ENCODE data around the gene SDK1.
"Not testable (repeated sequence)": the region's sequence is repeated elsewhere in the genome, so short reads cannot be mapped to it uniquely, and the experiment has no call there.

Gene SDK1

GRCh38 chr7:4260867-4261600 is 960.0 kb downstream of the SDK1 start:
- no peak for DNase-seq (ENCODE audit: low spot score)
- in situ Hi-C loops (cut with MboI; ENCODE audit: low pct_unique_long_range_greater_than_20kb, low sequenced_read_pairs, unreplicated experiment) = no loop called here
- TF ChIP-seq, protein P1, sequence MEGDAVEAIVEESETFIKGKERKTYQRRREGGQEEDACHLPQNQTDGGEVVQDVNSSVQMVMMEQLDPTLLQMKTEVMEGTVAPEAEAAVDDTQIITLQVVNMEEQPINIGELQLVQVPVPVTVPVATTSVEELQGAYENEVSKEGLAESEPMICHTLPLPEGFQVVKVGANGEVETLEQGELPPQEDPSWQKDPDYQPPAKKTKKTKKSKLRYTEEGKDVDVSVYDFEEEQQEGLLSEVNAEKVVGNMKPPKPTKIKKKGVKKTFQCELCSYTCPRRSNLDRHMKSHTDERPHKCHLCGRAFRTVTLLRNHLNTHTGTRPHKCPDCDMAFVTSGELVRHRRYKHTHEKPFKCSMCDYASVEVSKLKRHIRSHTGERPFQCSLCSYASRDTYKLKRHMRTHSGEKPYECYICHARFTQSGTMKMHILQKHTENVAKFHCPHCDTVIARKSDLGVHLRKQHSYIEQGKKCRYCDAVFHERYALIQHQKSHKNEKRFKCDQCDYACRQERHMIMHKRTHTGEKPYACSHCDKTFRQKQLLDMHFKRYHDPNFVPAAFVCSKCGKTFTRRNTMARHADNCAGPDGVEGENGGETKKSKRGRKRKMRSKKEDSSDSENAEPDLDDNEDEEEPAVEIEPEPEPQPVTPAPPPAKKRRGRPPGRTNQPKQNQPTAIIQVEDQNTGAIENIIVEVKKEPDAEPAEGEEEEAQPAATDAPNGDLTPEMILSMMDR (IDR thresholded peaks at IDR 0.05; ENCODE audit: extremely low read depth, insufficient read depth, missing control alignments) = no peak

DNA sequence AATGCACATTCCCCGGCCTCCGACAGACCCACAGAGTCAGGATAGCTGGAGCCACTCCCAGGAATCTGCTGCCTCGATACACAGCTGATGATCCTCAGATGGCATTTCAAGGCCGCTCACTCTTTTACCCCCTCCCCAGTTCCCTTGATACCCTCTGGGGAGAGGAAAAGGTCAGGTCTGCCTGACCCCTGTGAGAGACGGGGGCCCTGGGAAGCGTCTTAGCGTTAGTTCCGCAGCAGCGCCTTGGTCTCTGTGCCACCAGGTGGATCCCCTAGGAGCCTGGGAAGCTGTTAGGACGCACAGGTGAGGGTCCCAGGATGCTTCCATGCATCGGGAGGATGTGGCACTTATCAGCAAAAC is 960.5 kb downstream of the SDK1 start:
- TF ChIP-seq, protein P1 (IDR thresholded peaks at IDR 0.05; ENCODE audit: extremely low read depth, insufficient read depth, missing control alignments) = no peak
- DNase-seq (ENCODE audit: low spot score) = no peak
- in situ Hi-C loops (cut with MboI; ENCODE audit: low pct_unique_long_range_greater_than_20kb, low sequenced_read_pairs, unreplicated experiment) = no loop called here

DNA sequence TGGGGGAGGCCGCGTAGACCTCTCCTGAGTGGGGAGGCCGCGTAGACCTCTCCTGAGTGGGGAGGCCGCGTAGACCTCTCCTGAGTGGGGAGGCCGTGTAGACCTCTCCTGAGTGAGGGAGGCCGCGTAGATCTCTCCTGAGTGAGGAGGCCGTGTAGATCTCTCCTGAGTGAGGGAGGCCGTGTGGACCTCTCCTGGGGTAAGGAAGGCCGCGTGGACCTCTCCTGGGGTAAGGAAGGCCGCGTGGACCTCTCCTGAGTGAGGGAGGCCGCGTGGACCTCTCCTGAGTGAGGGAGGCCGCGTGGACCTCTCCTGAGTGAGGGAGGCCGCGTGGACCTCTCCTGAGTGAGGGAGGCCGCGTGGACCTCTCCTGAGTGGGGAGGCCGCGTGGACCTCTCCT is 963.2 kb downstream of the SDK1 start:
- in situ Hi-C loops (cut with MboI; ENCODE audit: low pct_unique_long_range_greater_than_20kb, low sequenced_read_pairs, unreplicated experiment); DNase-seq (ENCODE audit: low spot score): not testable (repeated sequence)

DNA sequence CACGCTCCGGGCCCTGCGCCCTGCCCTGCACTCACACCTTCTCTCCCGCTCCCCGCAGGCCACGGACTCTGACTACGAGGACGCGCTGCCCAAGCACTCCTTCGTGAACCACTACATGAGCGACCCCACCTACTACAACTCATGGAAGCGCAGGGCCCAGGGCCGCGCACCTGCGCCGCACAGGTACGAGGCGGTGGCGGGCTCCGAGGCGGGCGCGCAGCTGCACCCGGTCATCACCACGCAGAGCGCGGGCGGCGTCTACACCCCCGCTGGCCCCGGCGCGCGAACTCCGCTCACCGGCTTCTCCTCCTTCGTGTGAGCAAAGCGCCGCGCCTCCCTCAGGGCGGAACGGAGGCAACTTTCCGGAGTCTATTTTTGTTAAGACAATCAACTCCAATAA is 964.0 kb downstream of the SDK1 start:
- DNase-seq (ENCODE audit: low spot score) = no peak
- TF ChIP-seq, protein P1 (IDR thresholded peaks at IDR 0.05; ENCODE audit: extremely low read depth, insufficient read depth, missing control alignments) = no peak
- in situ Hi-C loops (cut with MboI; ENCODE audit: low pct_unique_long_range_greater_than_20kb, low sequenced_read_pairs, unreplicated experiment) = no loop called here

GRCh38 chr7:4265676-4266075 is 964.6 kb downstream of the SDK1 start:
- in situ Hi-C loops (cut with MboI; ENCODE audit: low pct_unique_long_range_greater_than_20kb, low sequenced_read_pairs, unreplicated experiment) = no loop called here
- TF ChIP-seq, protein P1 (IDR thresholded peaks at IDR 0.05; ENCODE audit: extremely low read depth, insufficient read depth, missing control alignments) = no peak
- DNase-seq (ENCODE audit: low spot score) = no peak

DNA sequence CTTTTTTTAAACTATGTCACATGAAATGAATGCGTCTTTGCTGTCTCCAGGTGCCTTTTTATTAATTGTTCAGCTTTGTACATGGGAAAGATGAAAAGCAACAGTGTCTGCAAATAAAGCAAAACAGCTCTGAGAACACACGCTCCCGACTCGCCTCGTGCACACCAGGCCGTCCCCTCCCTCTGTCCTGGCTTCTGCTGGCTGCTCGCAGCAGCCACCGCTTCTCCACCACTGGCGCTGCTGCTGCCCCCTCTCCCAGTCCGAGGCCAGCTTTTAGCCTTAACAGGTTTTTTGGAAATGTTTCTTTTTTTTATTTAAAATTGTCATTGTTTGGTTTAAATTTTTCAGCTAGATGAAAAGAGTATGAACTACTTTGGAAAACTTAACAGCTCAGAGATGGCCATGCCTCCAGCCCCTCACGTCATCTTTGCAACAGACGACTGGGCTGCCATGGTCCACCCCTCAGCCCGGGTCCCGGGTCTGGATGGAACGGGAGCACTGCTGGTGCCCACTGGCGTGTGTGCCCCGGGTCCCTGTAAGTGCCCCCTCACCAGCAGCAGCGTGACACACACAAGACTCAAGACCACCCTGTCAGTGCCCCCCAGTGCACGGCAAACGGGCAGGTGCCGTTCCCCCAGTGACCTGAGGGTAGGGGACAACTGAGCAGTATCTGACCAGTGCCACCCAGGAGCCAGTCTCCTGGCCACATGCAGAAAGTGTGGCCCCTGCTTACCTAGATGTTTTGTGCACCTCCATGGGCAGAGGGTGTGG is 965.4 kb downstream of the SDK1 start:
- no peak for DNase-seq (ENCODE audit: low spot score)
- in situ Hi-C loops (cut with MboI; ENCODE audit: low pct_unique_long_range_greater_than_20kb, low sequenced_read_pairs, unreplicated experiment) = no loop called here
- TF ChIP-seq, protein P1 (IDR thresholded peaks at IDR 0.05; ENCODE audit: extremely low read depth, insufficient read depth, missing control alignments) = no peak

- TF ChIP-seq, protein P1 (IDR thresholded peaks at IDR 0.05; ENCODE audit: extremely low read depth, insufficient read depth, missing control alignments) = no peak
- in situ Hi-C loops (cut with MboI; ENCODE audit: low pct_unique_long_range_greater_than_20kb, low sequenced_read_pairs, unreplicated experiment) = no loop called here
- no peak for DNase-seq (ENCODE audit: low spot score)
These were observed 966.4 kb downstream of the SDK1 start for GRCh38 chr7:4267341-4268039.
